HG03457 (cell line): ENCODE measurements around the gene GRP.
"Not testable (repeated sequence)": the region's sequence is repeated elsewhere in the genome, so short reads cannot be mapped to it uniquely, and the experiment has no call there.

Experiments used
- ATAC-seq: cut with Tn5 transposase; IDR thresholded peaks from one replicate; pipeline ENCODE4 v1.9.1; 2021; ENCODE audit warnings: moderate number of reproducible peaks; ENCODE audit not compliant: unreplicated experiment

GRP gene

GRCh38 chr18:59228351-59228750 is 8.4 kb downstream of the GRP start:
- no peak for ATAC-seq

GRCh38 chr18:59229191-59229590 is 9.2 kb downstream of the GRP start:
- no peak for ATAC-seq

- ATAC-seq: no peak
Measured at GRCh38 chr18:59229701-59230443, 9.9 kb downstream of the GRP start.

- no peak for ATAC-seq
Measured at GRCh38 chr18:59231114-59231513, 11.2 kb downstream of the GRP start.

- no peak for ATAC-seq
Measured at GRCh38 chr18:59231877-59232276, 11.9 kb downstream of the GRP start.

- ATAC-seq: no peak
Measured at GRCh38 chr18:59232309-59233016, 12.5 kb downstream of the GRP start.

- no peak for ATAC-seq
Measured at GRCh38 chr18:59233017-59233410, 13.1 kb downstream of the GRP start.

GRCh38 chr18:59238385-59238784 is 18.4 kb downstream of the GRP start:
- no peak for ATAC-seq

GRCh38 chr18:59239642-59240041 is 19.7 kb downstream of the GRP start:
- ATAC-seq: no peak

GRCh38 chr18:59242906-59243305 is 22.9 kb downstream of the GRP start:
- ATAC-seq: no peak

GRCh38 chr18:59246796-59247195 is 26.8 kb downstream of the GRP start:
- ATAC-seq: no peak

GRCh38 chr18:59249199-59249774 is 29.3 kb downstream of the GRP start:
- ATAC-seq: no peak

- not testable (repeated sequence) for ATAC-seq
Measured at GRCh38 chr18:59255491-59255890, 35.5 kb downstream of the GRP start.

GRCh38 chr18:59261842-59262241 is 41.9 kb downstream of the GRP start:
- not testable (repeated sequence) for ATAC-seq

GRCh38 chr18:59262243-59262642 is 42.3 kb downstream of the GRP start:
- not testable (repeated sequence) for ATAC-seq

GRCh38 chr18:59263661-59264060 is 43.7 kb downstream of the GRP start:
- ATAC-seq: no peak

- no peak for ATAC-seq
Measured at GRCh38 chr18:59264121-59264571, 44.2 kb downstream of the GRP start.

- no peak for ATAC-seq
Measured at GRCh38 chr18:59264651-59265245, 44.8 kb downstream of the GRP start.

- ATAC-seq: no peak
Measured at GRCh38 chr18:59265246-59265973, 45.5 kb downstream of the GRP start.

- no peak for ATAC-seq
Measured at GRCh38 chr18:59265974-59266369, 46.0 kb downstream of the GRP start.

GRCh38 chr18:59266459-59266858 is 46.5 kb downstream of the GRP start:
- no peak for ATAC-seq
